Left ventricle myocardium inferior (tissue), 1 donor: ENCODE data around the gene KRTAP1-5. TPM values are rescaled to one million over a fixed set of nuclear protein-coding genes. Genes with fewer than 3 reads are reported as not detected.
"Not testable (repeated sequence)": the region's sequence is repeated elsewhere in the genome, so short reads cannot be mapped to it uniquely, and the experiment has no call there.

Source experiments
- DNase-seq: peaks from one replicate; pipeline ENCODE4 v3.0.0-alpha.2; 2020
- H3K27ac ChIP-seq: fragments of 200-600 bp; replicated peaks from 2 replicates; pipeline ENCODE4 v1.8.0; 2021
- H3K27me3 ChIP-seq: fragments of 200-600 bp; 2 replicates; pipeline ENCODE4 v1.8.0; 2021; ENCODE audit warnings: low read depth
- H3K36me3 ChIP-seq: fragments of 200-600 bp; 2 replicates; pipeline ENCODE4 v1.8.0; 2021
- H3K4me1 ChIP-seq: fragments of 200-600 bp; 2 replicates; pipeline ENCODE4 v1.8.0; 2021
- H3K4me3 ChIP-seq: fragments of 200-600 bp; 2 replicates; pipeline ENCODE4 v1.8.0; 2021; ENCODE audit warnings: mild to moderate bottlenecking, moderate library complexity
- H3K9me3 ChIP-seq: fragments of 200-600 bp; replicated peaks from 2 replicates; pipeline ENCODE4 v1.8.0; 2021
- intact Hi-C: fragments of 100-400 bp; cut with micrococcal nuclease; formaldehyde crosslinking; loops from one replicate; pipeline ENCODE4 v1.11.0; 2022
- total RNA-seq: library from RNA; stranded (reverse); fragmentation: NEBNext Ultra II Directional; extraction: Animal tissue kit (Norgen Biotek cat#: 25700); gene quantifications from one replicate; pipeline ENCODE4 v1.2.1, GENCODE V29; 2021
- TF ChIP-seq, protein P1 (sequence below): fragments of 200-600 bp; IDR thresholded peaks from 2 replicates; pipeline ENCODE4 v1.8.0; 2021; ENCODE audit warnings: antibody characterized with exemption, mild to moderate bottlenecking, borderline replicate concordance
- donor health status: DM: no; HTN: yes; CAD: no; lungs with severe emphysema.

The KRTAP1-5 gene
- total RNA-seq, 1 donor from 2014 or later, result not detected

DNA sequence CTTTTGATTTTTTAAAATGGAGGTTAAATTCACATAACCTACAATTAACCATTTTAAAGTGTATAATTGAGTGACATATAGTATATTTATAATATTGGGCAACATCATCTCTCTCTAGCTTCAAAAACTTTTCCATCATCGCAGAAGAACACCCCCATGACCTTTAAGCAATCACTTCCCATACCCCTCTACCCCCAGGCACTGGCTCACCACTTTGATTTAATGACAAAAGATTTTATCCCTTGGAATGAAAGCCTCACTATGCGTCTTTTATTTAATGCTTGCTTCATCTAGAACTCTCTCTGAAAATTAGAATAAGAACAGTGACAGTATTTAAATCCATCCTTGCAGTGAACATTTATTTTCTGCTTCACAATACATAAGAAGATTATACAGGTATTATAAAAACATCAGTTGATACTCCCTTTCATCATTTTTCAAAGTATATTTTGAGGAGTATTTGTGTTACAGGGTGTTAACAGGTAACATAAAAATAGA, 10.9 kb upstream of the KRTAP1-5 start:
- Histone ChIP-seq H3K36me3 (no peaks in the 10 kb centered on the region), H3K4me3 (no peak overlapping the region), H3K4me1 (no peaks in the 10 kb centered on the region), H3K27me3 (peaks cover 53% of the 10 kb centered on the region), H3K27ac (no peak overlapping the region), H3K9me3 (peaks cover 4% of the 10 kb centered on the region)
- intact Hi-C loops, result no loop called here
- TF ChIP-seq, protein P1, sequence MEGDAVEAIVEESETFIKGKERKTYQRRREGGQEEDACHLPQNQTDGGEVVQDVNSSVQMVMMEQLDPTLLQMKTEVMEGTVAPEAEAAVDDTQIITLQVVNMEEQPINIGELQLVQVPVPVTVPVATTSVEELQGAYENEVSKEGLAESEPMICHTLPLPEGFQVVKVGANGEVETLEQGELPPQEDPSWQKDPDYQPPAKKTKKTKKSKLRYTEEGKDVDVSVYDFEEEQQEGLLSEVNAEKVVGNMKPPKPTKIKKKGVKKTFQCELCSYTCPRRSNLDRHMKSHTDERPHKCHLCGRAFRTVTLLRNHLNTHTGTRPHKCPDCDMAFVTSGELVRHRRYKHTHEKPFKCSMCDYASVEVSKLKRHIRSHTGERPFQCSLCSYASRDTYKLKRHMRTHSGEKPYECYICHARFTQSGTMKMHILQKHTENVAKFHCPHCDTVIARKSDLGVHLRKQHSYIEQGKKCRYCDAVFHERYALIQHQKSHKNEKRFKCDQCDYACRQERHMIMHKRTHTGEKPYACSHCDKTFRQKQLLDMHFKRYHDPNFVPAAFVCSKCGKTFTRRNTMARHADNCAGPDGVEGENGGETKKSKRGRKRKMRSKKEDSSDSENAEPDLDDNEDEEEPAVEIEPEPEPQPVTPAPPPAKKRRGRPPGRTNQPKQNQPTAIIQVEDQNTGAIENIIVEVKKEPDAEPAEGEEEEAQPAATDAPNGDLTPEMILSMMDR, result no peak
- DNase-seq, result no peak

GRCh38 chr17:41034346-41034935, 7.4 kb upstream of the KRTAP1-5 start, which contains the start of gene KRTAP1-3:
Gene KRTAP1-3, minus strand, starts transcription at chr17:41034874. Its CDS starts 53 bp downstream, at chr17:41034821.
- DNase-seq, H3K27ac ChIP-seq, H3K36me3 ChIP-seq, H3K4me1 ChIP-seq, H3K4me3 ChIP-seq, intact Hi-C loops, H3K9me3 ChIP-seq: not testable (repeated sequence)
- peaks cover 64% of the 10 kb centered on the region for H3K27me3 ChIP-seq

DNA sequence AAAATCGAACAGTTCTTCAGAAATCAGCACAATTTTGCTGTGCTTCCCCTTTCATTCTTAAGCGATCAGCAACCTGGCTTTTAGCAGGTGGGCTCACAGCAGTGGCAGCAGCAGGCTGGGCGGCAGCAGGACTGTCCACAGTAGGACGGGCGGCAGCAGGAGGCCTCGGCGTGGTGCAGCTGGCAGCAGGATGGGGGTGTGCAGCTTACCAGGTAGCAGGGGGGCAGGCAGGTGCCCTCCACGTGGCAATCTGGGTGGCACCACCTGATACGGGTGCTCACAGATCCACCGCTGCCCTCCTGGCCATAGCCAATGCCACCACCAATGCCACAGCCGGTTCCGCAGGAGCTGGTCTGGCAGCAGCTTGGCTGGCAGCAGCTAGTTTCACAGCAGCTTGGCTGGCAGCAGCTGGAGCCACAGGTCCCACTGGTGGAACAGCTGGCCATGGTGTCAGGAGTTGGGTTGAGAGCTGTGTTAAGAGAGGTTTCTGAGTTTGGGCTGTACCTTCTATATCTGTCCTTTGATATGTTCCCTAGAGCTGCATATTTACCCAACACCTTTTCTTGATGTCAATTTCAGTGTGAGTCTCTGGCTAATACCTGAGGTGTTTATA, 2.7 kb upstream of the KRTAP1-5 start, which contains the start of gene KRTAP1-4:
Gene KRTAP1-4 (minus strand): TSS at position 563 of the 613 bp plus-strand sequence. CDS start 117 bp downstream, at position 446.
- TF ChIP-seq, protein P1, result no peak
- no peak for DNase-seq
- Histone ChIP-seq H3K27ac (no peak within 1 kb of the TSS), H3K36me3 (no peaks in the 10 kb centered on the region), H3K9me3 (no peaks in the 10 kb centered on the region), H3K4me3 (no peak within 1 kb of the TSS), H3K4me1 (no peaks in the 10 kb centered on the region), H3K27me3 (peaks cover 75% of the 10 kb centered on the region)
- intact Hi-C loops, result no loop called here

DNA sequence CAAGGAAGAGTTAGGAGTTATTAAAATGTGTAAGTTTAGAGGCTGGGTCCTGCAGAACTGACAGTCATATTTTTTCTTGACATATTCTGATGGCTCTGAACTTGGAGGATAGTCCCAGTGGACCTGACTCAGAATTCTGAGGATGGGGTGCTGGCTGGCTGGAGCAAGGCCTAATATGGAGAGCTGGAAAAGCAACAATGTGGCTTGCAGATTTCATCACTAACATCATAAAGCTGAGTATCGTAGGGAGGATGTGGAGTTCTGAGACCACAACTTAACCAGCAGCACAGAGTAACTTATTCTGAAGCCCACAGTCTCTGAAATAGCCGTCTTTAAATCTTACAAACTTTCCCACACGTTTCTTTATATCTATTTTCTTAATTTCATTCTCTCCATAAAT, 2.3 kb downstream of the KRTAP1-5 start:
- TF ChIP-seq, protein P1, result no peak
- intact Hi-C loops, result no loop called here
- no peak for DNase-seq

DNA sequence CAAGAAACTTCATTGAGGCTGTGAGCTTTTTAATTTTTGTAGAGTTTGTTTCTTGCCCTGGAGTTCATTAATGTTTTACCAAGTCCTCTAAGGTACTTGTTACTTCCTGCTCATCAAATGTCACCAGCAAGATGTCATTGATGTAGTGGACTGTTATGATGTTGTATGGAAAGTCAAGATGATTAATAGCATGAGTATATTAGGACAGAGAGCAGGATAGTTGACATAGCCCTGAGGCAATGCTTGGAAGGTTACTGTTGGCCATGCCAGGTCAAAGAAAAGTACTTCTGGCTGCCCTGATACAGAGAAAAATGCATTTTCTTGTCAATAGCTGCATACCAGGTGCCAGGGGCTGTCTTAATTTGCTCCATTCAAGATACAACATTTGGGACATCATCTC, 6.7 kb downstream of the KRTAP1-5 start:
- TF ChIP-seq, protein P1, result no peak
- no peaks in the 10 kb centered on the region for H3K36me3 ChIP-seq
- no peak overlapping the region for H3K27ac ChIP-seq
- DNase-seq, result no peak
- no peaks in the 10 kb centered on the region for H3K4me1 ChIP-seq
- H3K9me3 ChIP-seq, result no peaks in the 10 kb centered on the region
- intact Hi-C loops, result no loop called here
- no peak overlapping the region for H3K4me3 ChIP-seq
- peaks cover 5% of the 10 kb centered on the region for H3K27me3 ChIP-seq

More for the DNA sequence above, 2.3 kb downstream of the KRTAP1-5 start:
- H3K4me1 ChIP-seq, result no peaks in the 10 kb centered on the region
- no peaks in the 10 kb centered on the region for H3K36me3 ChIP-seq
- no peak overlapping the region for H3K4me3 ChIP-seq
- H3K27me3 ChIP-seq, result peaks cover 44% of the 10 kb centered on the region
- H3K27ac ChIP-seq, result no peak overlapping the region
- no peaks in the 10 kb centered on the region for H3K9me3 ChIP-seq

DNA sequence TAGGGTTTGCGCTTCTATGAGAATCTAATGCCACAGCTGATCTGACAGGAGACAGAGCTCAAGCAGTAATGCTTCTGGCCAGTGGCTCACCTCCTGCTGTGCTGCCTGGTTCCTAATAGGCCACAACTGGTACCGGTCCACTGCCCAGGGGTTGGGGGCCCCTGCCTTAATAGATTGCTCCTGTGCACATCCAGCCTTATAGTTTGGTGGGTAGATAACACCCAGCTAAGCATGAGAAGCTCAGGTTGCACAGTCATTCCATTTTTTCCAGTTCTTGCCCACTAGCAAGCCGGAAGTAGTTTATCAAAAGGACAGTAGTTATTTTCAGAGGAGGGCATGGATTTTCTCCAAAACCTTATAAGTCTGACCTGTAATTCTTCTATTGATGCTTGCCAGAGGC, 7.6 kb downstream of the KRTAP1-5 start:
- H3K4me1 ChIP-seq, result no peaks in the 10 kb centered on the region
- TF ChIP-seq, protein P1, result no peak
- no peaks in the 10 kb centered on the region for H3K9me3 ChIP-seq
- DNase-seq, result no peak
- H3K27ac ChIP-seq, result no peak overlapping the region
- H3K27me3 ChIP-seq, result no peaks in the 10 kb centered on the region
- intact Hi-C loops, result no loop called here
- no peak overlapping the region for H3K4me3 ChIP-seq
- H3K36me3 ChIP-seq, result no peaks in the 10 kb centered on the region
